K562 (cell line): ENCODE data around the gene POLN. TPM values are rescaled to one million over a fixed set of nuclear protein-coding genes. Genes with fewer than 3 reads are reported as not detected.
A peak's percentile ranks its signal among the peaks of the same experiment; 100 is the strongest.

Source experiments
- HMGN3 ChIP-seq: IDR thresholded peaks from 2 replicates; pipeline ENCODE4 v1.6.1; 2011; ENCODE audit warnings: borderline replicate concordance, low read depth, mild to moderate bottlenecking, mixed read lengths, low read length; ENCODE audit not compliant: insufficient read length; ENCODE audit errors: extremely low read depth
- HOXB6 ChIP-seq: fragments of 250-450 bp; sonication (Bioruptor Pico); IDR thresholded peaks from 2 replicates; pipeline ENCODE4 v1.5.1; 2022; ENCODE audit warnings: mild to moderate bottlenecking, borderline replicate concordance
- KDM1A ChIP-seq, 2 experiments: fragments of 450-650 bp; IDR thresholded peaks; 2 replicates each; pipeline ENCODE4 v1.6.1; 2016; ENCODE audit warnings: mild to moderate bottlenecking in 2 of 2
- KDM2B ChIP-seq: fragments of 250-450 bp; sonication (Bioruptor Pico); IDR thresholded peaks from 2 replicates; pipeline ENCODE4 v1.8.0; 2021; ENCODE audit warnings: mild to moderate bottlenecking, moderate library complexity
- NR2F6 ChIP-seq: fragments of 450-650 bp; formaldehyde crosslinking; IDR thresholded peaks from 2 replicates; pipeline ENCODE4 v1.4.0; 2020; ENCODE audit warnings: mild to moderate bottlenecking
- SOX6 ChIP-seq: fragments of 450-650 bp; IDR thresholded peaks from 2 replicates; pipeline ENCODE4 v1.6.1; 2014; ENCODE audit warnings: mild to moderate bottlenecking
- ZNF124 ChIP-seq: sonication (generic); formaldehyde crosslinking; IDR thresholded peaks from 2 replicates; pipeline ENCODE4 v1.8.1; 2022; ENCODE audit warnings: missing genetic modification reagents
- ZNF24 ChIP-seq: fragments of 450-650 bp; IDR thresholded peaks from 2 replicates; pipeline ENCODE4 v1.6.1; 2016
- polyA plus RNA-seq, 8 experiments: library from polyadenylated mRNA; depleted of rRNA in 4 of 8; stranded (reverse) in 5 of 8; unstranded in 3 of 8; fragments of >200 nt; fragmentation: Nextera tagmentation in 2 of 8; fragmentation: Illumina TruSeq in 1 of 8; extraction: Ambion mirVana in 2 of 8; extraction: Trizol in 1 of 8; gene quantifications; 2 replicates each; pipeline versions ENCODE4 v1.2.1 to v1.2.3, GENCODE V29; 2011 to 2014; ENCODE audit warnings: inconsistent platforms in 1 of 8, missing spikeins in 1 of 8
- total RNA-seq, 7 experiments: library from RNA; depleted of rRNA in 6 of 7; stranded (reverse); fragments of >200 nt in 6 of 7; fragmentation: Illumina TruSeq in 2 of 7; extraction: Trizol in 2 of 7; gene quantifications; 2 replicates each; pipeline versions ENCODE4 v1.2.1 to v1.2.3, GENCODE V29; 2011 to 2021; ENCODE audit warnings: low replicate concordance in 1 of 7
- TF ChIP-seq, protein P1 (sequence below): sonication (generic); formaldehyde crosslinking; IDR thresholded peaks from 2 replicates; pipeline ENCODE4 v1.8.0; 2023; ENCODE audit warnings: mild to moderate bottlenecking, missing genetic modification reagents
- TF ChIP-seq, protein P2 (sequence below): fragments of 150-350 bp; conservative IDR thresholded peaks from 2 replicates; pipeline ENCODE4 v1.6.1; 2014; ENCODE audit warnings: low read length
- TF ChIP-seq, protein P3 (sequence below): fragments of 200-800 bp; sonication (Bioruptor generic); IDR thresholded peaks from 2 replicates; pipeline ENCODE4 v1.6.1; 2016; ENCODE audit warnings: missing genetic modification characterization, missing compliant biosample characterization
- TF ChIP-seq, protein P4 (sequence below): fragments of 450-650 bp; IDR thresholded peaks from 2 replicates; pipeline ENCODE4 v1.6.1; 2018; ENCODE audit not compliant: partially characterized antibody

The POLN gene
- total and polyA plus RNA-seq, 9 of the 15 experiments (the other 6 are each of a cell fraction or from before 2014, with no cell fraction given), result 0.08 to 0.91 (median 0.32) TPM

DNA sequence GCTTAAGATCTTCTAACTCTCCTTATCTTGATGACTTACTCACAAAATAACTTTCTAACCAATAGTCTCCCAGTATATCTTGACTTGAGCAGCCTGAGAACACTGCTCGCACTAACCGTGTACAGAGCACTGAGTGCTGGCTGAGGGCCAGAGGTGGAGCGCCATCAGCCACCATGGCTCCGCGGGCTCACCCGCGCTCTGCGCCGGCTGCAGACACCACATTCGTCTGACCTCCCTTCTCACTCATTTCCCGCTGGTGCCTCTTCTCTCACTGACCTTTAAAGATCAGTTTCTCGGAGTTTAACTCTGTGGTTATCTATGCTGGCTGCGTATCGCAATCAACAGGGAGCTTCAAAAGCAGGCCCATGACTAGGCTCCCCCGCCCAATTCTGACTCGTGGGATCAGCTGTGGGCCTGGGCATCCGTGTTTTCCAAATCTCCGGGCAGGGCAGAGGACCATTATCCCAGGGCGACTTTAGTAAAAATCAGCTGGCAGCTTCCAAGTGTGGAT lies 78.6 kb downstream of the POLN start (continued):
- no peak for TF ChIP-seq ZNF124 (CRISPR knock-in tag)
- TF ChIP-seq NR2F6 (CRISPR knock-in tag), result no peak
- TF ChIP-seq, protein P1, sequence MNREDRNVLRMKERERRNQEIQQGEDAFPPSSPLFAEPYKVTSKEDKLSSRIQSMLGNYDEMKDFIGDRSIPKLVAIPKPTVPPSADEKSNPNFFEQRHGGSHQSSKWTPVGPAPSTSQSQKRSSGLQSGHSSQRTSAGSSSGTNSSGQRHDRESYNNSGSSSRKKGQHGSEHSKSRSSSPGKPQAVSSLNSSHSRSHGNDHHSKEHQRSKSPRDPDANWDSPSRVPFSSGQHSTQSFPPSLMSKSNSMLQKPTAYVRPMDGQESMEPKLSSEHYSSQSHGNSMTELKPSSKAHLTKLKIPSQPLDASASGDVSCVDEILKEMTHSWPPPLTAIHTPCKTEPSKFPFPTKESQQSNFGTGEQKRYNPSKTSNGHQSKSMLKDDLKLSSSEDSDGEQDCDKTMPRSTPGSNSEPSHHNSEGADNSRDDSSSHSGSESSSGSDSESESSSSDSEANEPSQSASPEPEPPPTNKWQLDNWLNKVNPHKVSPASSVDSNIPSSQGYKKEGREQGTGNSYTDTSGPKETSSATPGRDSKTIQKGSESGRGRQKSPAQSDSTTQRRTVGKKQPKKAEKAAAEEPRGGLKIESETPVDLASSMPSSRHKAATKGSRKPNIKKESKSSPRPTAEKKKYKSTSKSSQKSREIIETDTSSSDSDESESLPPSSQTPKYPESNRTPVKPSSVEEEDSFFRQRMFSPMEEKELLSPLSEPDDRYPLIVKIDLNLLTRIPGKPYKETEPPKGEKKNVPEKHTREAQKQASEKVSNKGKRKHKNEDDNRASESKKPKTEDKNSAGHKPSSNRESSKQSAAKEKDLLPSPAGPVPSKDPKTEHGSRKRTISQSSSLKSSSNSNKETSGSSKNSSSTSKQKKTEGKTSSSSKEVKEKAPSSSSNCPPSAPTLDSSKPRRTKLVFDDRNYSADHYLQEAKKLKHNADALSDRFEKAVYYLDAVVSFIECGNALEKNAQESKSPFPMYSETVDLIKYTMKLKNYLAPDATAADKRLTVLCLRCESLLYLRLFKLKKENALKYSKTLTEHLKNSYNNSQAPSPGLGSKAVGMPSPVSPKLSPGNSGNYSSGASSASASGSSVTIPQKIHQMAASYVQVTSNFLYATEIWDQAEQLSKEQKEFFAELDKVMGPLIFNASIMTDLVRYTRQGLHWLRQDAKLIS, result 0 out of 2 replicates have a peak, but pooled peaks have one; percentile 40
- TF ChIP-seq, protein P2, sequence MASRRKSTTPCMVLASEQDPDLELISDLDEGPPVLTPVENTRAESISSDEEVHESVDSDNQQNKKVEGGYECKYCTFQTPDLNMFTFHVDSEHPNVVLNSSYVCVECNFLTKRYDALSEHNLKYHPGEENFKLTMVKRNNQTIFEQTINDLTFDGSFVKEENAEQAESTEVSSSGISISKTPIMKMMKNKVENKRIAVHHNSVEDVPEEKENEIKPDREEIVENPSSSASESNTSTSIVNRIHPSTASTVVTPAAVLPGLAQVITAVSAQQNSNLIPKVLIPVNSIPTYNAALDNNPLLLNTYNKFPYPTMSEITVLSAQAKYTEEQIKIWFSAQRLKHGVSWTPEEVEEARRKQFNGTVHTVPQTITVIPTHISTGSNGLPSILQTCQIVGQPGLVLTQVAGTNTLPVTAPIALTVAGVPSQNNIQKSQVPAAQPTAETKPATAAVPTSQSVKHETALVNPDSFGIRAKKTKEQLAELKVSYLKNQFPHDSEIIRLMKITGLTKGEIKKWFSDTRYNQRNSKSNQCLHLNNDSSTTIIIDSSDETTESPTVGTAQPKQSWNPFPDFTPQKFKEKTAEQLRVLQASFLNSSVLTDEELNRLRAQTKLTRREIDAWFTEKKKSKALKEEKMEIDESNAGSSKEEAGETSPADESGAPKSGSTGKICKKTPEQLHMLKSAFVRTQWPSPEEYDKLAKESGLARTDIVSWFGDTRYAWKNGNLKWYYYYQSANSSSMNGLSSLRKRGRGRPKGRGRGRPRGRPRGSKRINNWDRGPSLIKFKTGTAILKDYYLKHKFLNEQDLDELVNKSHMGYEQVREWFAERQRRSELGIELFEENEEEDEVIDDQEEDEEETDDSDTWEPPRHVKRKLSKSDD, result no peak
- TF ChIP-seq ZNF24, result no peak
- no peak for TF ChIP-seq KDM1A (IDR thresholded peaks at IDR 0.05)
- TF ChIP-seq, protein P3, sequence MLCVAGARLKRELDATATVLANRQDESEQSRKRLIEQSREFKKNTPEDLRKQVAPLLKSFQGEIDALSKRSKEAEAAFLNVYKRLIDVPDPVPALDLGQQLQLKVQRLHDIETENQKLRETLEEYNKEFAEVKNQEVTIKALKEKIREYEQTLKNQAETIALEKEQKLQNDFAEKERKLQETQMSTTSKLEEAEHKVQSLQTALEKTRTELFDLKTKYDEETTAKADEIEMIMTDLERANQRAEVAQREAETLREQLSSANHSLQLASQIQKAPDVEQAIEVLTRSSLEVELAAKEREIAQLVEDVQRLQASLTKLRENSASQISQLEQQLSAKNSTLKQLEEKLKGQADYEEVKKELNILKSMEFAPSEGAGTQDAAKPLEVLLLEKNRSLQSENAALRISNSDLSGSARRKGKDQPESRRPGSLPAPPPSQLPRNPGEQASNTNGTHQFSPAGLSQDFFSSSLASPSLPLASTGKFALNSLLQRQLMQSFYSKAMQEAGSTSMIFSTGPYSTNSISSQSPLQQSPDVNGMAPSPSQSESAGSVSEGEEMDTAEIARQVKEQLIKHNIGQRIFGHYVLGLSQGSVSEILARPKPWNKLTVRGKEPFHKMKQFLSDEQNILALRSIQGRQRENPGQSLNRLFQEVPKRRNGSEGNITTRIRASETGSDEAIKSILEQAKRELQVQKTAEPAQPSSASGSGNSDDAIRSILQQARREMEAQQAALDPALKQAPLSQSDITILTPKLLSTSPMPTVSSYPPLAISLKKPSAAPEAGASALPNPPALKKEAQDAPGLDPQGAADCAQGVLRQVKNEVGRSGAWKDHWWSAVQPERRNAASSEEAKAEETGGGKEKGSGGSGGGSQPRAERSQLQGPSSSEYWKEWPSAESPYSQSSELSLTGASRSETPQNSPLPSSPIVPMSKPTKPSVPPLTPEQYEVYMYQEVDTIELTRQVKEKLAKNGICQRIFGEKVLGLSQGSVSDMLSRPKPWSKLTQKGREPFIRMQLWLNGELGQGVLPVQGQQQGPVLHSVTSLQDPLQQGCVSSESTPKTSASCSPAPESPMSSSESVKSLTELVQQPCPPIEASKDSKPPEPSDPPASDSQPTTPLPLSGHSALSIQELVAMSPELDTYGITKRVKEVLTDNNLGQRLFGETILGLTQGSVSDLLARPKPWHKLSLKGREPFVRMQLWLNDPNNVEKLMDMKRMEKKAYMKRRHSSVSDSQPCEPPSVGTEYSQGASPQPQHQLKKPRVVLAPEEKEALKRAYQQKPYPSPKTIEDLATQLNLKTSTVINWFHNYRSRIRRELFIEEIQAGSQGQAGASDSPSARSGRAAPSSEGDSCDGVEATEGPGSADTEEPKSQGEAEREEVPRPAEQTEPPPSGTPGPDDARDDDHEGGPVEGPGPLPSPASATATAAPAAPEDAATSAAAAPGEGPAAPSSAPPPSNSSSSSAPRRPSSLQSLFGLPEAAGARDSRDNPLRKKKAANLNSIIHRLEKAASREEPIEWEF, result no peak
- TF ChIP-seq HOXB6, result no peak
- no peak for TF ChIP-seq SOX6
- peak; percentile 22 for TF ChIP-seq HMGN3
- no peak for TF ChIP-seq KDM2B (CRISPR knock-in tag)
- TF ChIP-seq, protein P4, sequence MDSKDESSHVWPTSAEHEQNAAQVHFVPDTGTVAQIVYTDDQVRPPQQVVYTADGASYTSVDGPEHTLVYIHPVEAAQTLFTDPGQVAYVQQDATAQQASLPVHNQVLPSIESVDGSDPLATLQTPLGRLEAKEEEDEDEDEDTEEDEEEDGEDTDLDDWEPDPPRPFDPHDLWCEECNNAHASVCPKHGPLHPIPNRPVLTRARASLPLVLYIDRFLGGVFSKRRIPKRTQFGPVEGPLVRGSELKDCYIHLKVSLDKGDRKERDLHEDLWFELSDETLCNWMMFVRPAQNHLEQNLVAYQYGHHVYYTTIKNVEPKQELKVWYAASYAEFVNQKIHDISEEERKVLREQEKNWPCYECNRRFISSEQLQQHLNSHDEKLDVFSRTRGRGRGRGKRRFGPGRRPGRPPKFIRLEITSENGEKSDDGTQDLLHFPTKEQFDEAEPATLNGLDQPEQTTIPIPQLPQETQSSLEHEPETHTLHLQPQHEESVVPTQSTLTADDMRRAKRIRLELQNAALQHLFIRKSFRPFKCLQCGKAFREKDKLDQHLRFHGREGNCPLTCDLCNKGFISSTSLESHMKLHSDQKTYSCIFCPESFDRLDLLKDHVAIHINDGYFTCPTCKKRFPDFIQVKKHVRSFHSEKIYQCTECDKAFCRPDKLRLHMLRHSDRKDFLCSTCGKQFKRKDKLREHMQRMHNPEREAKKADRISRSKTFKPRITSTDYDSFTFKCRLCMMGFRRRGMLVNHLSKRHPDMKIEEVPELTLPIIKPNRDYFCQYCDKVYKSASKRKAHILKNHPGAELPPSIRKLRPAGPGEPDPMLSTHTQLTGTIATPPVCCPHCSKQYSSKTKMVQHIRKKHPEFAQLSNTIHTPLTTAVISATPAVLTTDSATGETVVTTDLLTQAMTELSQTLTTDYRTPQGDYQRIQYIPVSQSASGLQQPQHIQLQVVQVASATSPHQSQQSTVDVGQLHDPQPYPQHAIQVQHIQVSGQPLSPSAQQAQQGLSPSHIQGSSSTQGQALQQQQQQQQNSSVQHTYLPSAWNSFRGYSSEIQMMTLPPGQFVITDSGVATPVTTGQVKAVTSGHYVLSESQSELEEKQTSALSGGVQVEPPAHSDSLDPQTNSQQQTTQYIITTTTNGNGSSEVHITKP, result peak; percentile 20
